SK-N-MC (cell line): ENCODE measurements around the gene AMBRA1.

Experiments used
- DNase-seq: peaks from one replicate; pipeline ENCODE4 v3.0.0-alpha.2; 2011; ENCODE audit warnings: low read depth, low spot score
- H3K27ac ChIP-seq: fragments of 200-600 bp; sonication (generic); 2 replicates; pipeline ENCODE4 v1.5.1; 2016; ENCODE audit warnings: mixed run types
- H3K36me3 ChIP-seq: fragments of 200-600 bp; sonication (generic); 2 replicates; pipeline ENCODE4 v1.6.1; 2017; ENCODE audit warnings: antibody characterized with exemption, low read length, mixed read lengths; ENCODE audit not compliant: insufficient read depth
- H3K4me3 ChIP-seq: fragments of 200-600 bp; sonication (generic); 2 replicates; pipeline ENCODE4 v1.5.1; 2016
- H3K9ac ChIP-seq: fragments of 200-600 bp; sonication (generic); 2 replicates; pipeline ENCODE4 v1.8.0; 2017; ENCODE audit warnings: mixed run types, mixed read lengths; ENCODE audit not compliant: insufficient read length
- H3K9me3 ChIP-seq: fragments of 200-600 bp; sonication (generic); 2 replicates; pipeline ENCODE4 v1.6.1; 2017; ENCODE audit warnings: low read depth, mild to moderate bottlenecking, antibody characterized with exemption, low read length, moderate library complexity, mixed read lengths
- EZH2 ChIP-seq: fragments of 200-600 bp; sonication (generic); IDR thresholded peaks from one replicate; pipeline ENCODE4 v1.6.1; 2017; ENCODE audit warnings: antibody characterized with exemption
- FOXP2 ChIP-seq: optimal IDR thresholded peaks from 2 replicates; pipeline ENCODE3; 2011; ENCODE audit warnings: mild to moderate bottlenecking, moderate library complexity; ENCODE audit not compliant: insufficient read depth; ENCODE audit errors: extremely low read length, control extremely low read depth
- POLR2AphosphoS5 ChIP-seq: IDR thresholded peaks from 2 replicates; pipeline ENCODE4 v1.6.1; 2012; ENCODE audit warnings: mild to moderate bottlenecking, low read depth, low read length, borderline replicate concordance

AMBRA1 gene

GRCh38 chr11:46475926-46476545 lies 117.8 kb downstream of the AMBRA1 start:
- Histone ChIP-seq H3K9me3 (no peaks in the 10 kb centered on the region), H3K27ac (peak overlapping the region; percentile 27; the same call in 1 of the 2 replicates), H3K9ac (no peak overlapping the region), H3K36me3 (no peaks in the 10 kb centered on the region), H3K4me3 (no peak overlapping the region)
- no peak for DNase-seq
- TF ChIP-seq EZH2, result no peak
- TF ChIP-seq FOXP2, result no peak
- TF ChIP-seq POLR2AphosphoS5, result no peak

- H3K36me3 ChIP-seq, result no peaks in the 10 kb centered on the region
- no peak for TF ChIP-seq POLR2AphosphoS5
- no peak for TF ChIP-seq EZH2
- TF ChIP-seq FOXP2, result no peak
- DNase-seq, result peak; percentile 28
- H3K9me3 ChIP-seq, result no peaks in the 10 kb centered on the region
- no peak overlapping the region for H3K9ac ChIP-seq
- H3K4me3 ChIP-seq, result no peak overlapping the region
- H3K27ac ChIP-seq, result peak overlapping the region; percentile 27; the same call in 1 of the 2 replicates
Observed at GRCh38 chr11:46475051-46475925, 118.5 kb downstream of the AMBRA1 start.

- no peak for DNase-seq
- no peak overlapping the region for H3K27ac ChIP-seq
- no peak overlapping the region for H3K4me3 ChIP-seq
- H3K9me3 ChIP-seq, result no peaks in the 10 kb centered on the region
- H3K36me3 ChIP-seq, result no peaks in the 10 kb centered on the region; the same call in 1 of the 2 replicates
- no peak for TF ChIP-seq POLR2AphosphoS5
- TF ChIP-seq FOXP2, result no peak
- TF ChIP-seq EZH2, result no peak
- no peak overlapping the region for H3K9ac ChIP-seq
Observed at GRCh38 chr11:46472662-46472994, 121.2 kb downstream of the AMBRA1 start.

- Histone ChIP-seq H3K4me3 (no peak overlapping the region), H3K36me3 (no peaks in the 10 kb centered on the region; the same call in 1 of the 2 replicates), H3K9ac (no peak overlapping the region), H3K9me3 (no peaks in the 10 kb centered on the region), H3K27ac (no peak overlapping the region)
- DNase-seq, result no peak
- TF ChIP-seq POLR2AphosphoS5 (no peak), FOXP2 (no peak), EZH2 (no peak)
Observed at GRCh38 chr11:46471943-46472661, 121.7 kb downstream of the AMBRA1 start.

GRCh38 chr11:46469926-46470325 lies 123.9 kb downstream of the AMBRA1 start:
- H3K27ac ChIP-seq, result no peak overlapping the region
- no peak overlapping the region for H3K9ac ChIP-seq
- DNase-seq, result no peak
- TF ChIP-seq POLR2AphosphoS5 (no peak), FOXP2 (no peak)
- no peaks in the 10 kb centered on the region; the same call in 1 of the 2 replicates for H3K36me3 ChIP-seq
- H3K4me3 ChIP-seq, result no peak overlapping the region
- no peaks in the 10 kb centered on the region for H3K9me3 ChIP-seq

GRCh38 chr11:46465683-46466082 lies 128.1 kb downstream of the AMBRA1 start:
- no peak for DNase-seq
- H3K9ac ChIP-seq, result no peak overlapping the region
- no peak for TF ChIP-seq EZH2
- no peak for TF ChIP-seq POLR2AphosphoS5
- no peak for TF ChIP-seq FOXP2

GRCh38 chr11:46463701-46464421 lies 130.0 kb downstream of the AMBRA1 start:
- TF ChIP-seq FOXP2, result no peak
- Histone ChIP-seq H3K9ac (no peak overlapping the region), H3K36me3 (no peaks in the 10 kb centered on the region; the same call in 1 of the 2 replicates), H3K9me3 (no peaks in the 10 kb centered on the region), H3K4me3 (no peak overlapping the region), H3K27ac (no peak overlapping the region)
- no peak for DNase-seq

More at GRCh38 chr11:46465683-46466082, 128.1 kb downstream of the AMBRA1 start:
- Histone ChIP-seq H3K27ac (no peak overlapping the region), H3K9me3 (no peaks in the 10 kb centered on the region), H3K4me3 (no peak overlapping the region), H3K36me3 (no peaks in the 10 kb centered on the region; the same call in 1 of the 2 replicates)

GRCh38 chr11:46461461-46461927 lies 132.3 kb downstream of the AMBRA1 start:
- H3K27ac ChIP-seq, result no peak overlapping the region
- H3K9ac ChIP-seq, result no peak overlapping the region
- H3K9me3 ChIP-seq, result no peaks in the 10 kb centered on the region
- TF ChIP-seq FOXP2, result no peak
- TF ChIP-seq EZH2, result no peak
- TF ChIP-seq POLR2AphosphoS5, result no peak
- H3K36me3 ChIP-seq, result no peaks in the 10 kb centered on the region
- no peak overlapping the region for H3K4me3 ChIP-seq
- no peak for DNase-seq
